ENCODE results near the gene HPGD. TPM values are rescaled to one million over a fixed set of nuclear protein-coding genes. Genes with fewer than 3 reads are reported as not detected.
A peak's percentile ranks its signal among the peaks of the same experiment; 100 is the strongest.

Gene HPGD
- total and polyA plus RNA-seq, 9 of the 15 experiments (the other 6 are each of a cell fraction or from before 2014, with no cell fraction given) = 2.3 to 8.6 (median 4.8) TPM

DNA sequence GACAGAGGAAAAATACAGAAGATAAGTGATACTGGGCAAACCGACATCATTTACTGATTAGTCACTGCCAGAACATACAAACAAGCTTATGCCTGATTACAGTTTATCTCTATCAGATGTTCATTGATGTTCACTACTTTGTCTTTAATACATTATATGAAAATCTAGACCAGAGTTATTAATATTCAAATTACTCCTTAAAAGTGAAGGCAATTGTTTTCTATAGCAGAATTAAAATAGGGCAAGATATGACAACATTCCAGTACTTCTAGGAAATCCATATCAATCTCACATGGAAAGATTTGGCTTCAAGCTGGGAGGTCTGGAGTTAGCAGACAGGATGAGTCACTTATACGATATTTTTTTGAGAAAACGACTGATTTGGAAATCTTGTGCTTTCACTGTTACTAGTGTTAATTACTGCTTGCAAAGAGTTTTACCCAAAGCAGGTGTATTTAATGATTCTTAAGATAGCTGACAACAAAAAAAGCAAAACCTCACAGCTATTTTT lies 31.8 kb downstream of the HPGD start:
- ATAC-seq = no peak
- Histone ChIP-seq H3K9ac (ENCODE audit: insufficient read depth in 1 of 2, low read depth in 2 of 2, low read length in 2 of 2) (no peak overlapping the region), H2AFZ (ENCODE audit: low read depth, low read length) (no peak overlapping the region), H4K20me1 (replicated peaks; ENCODE audit: control insufficient read depth, insufficient read depth, low read length) (no peaks in the 10 kb centered on the region), H3K9me3 (replicated peaks; ENCODE audit: control insufficient read depth, insufficient read depth, low read depth, low read length) (no peaks in the 10 kb centered on the region), H3K4me1 (replicated peaks in 1 of 2; ENCODE audit: control insufficient read depth in 2 of 2, insufficient read depth in 2 of 2, low read length in 2 of 2) (no peaks in the 10 kb centered on the region), H3K4me2 (ENCODE audit: insufficient read depth, low read length) (no peak overlapping the region), H3K27me3 (ENCODE audit: control insufficient read depth in 2 of 2, insufficient read depth in 2 of 2, low read length in 2 of 2) (no peaks in the 10 kb centered on the region), H3K27ac (ENCODE audit: extremely low read depth, low read depth, low read length) (no peak overlapping the region), H3K79me2 (ENCODE audit: control insufficient read depth, insufficient read depth, low read length) (no peaks in the 10 kb centered on the region), H3K9me1 (ENCODE audit: control insufficient read depth, insufficient read depth, low read length) (no peaks in the 10 kb centered on the region), H3K36me3 (ENCODE audit: control insufficient read depth, insufficient read depth, low read length) (no peaks in the 10 kb centered on the region), H3K4me3 (no peak overlapping the region)
- POLR2A ChIA-PET = interaction anchor here (0.8 to 1.2 kb wide), 2 partner anchors 15 to 17 kb away, joined by 3 read pairs; no protein-coding TSS in a partner anchor
- in situ Hi-C loops (cut with MboI) (no loop called here), intact Hi-C loops (cut with micrococcal nuclease) (no loop called here)
- WGBS (ENCODE audit: insufficient coverage, low coverage, missing lambda C conversion rate) = 2% methylated on average over 3 of the region's 3 CpGs
- CTCF ChIA-PET (ENCODE audit: low intra/inter-chr PET ratio) = no interaction called here
- no peak for FAIRE-seq
- DNase-seq (ENCODE audit: extremely low read depth in 1 of 4, low spot score in 3 of 4) = peak in 1 of 4 experiments; percentile 10
- no TSS peak for BruUV-seq (replicated peaks)
- TF ChIP-seq FOXP1 (CRISPR knock-in tag; IDR thresholded peaks at IDR 0.05) (no peak), ATF1 (CRISPR knock-in tag; IDR thresholded peaks at IDR 0.05) (no peak), ATF1 (tag; IDR thresholded peaks at IDR 0.05) (no peak), ZNF584 (CRISPR knock-in tag; IDR thresholded peaks at IDR 0.05; ENCODE audit: low read depth) (no peak), SMARCE1 (IDR thresholded peaks at IDR 0.05) (peak; percentile 57; the same call in 1 of the 2 replicates), NFXL1 (CRISPR knock-in tag; IDR thresholded peaks at IDR 0.05) (no peak), FOSL1 (tag; conservative IDR thresholded peaks at IDR 0.05) (peak; percentile 93), SRSF9 (IDR thresholded peaks at IDR 0.05; ENCODE audit: borderline replicate concordance, low read depth, low read length) (no peak), SMARCA4 (IDR thresholded peaks at IDR 0.05) (peak; percentile 60; the same call in 1 of the 2 replicates), NR3C1 (CRISPR knock-in tag; IDR thresholded peaks at IDR 0.05) (no peak), POLR2AphosphoS5 (IDR thresholded peaks at IDR 0.05; ENCODE audit: control insufficient read depth, insufficient read depth, low read depth, low read length) (no peak), CBFA2T3 (IDR thresholded peaks at IDR 0.05) (peak; percentile 30; the same call in 1 of the 2 replicates), ZNF224 (CRISPR knock-in tag; IDR thresholded peaks at IDR 0.05) (no peak)
- TF ChIP-seq, protein P1, sequence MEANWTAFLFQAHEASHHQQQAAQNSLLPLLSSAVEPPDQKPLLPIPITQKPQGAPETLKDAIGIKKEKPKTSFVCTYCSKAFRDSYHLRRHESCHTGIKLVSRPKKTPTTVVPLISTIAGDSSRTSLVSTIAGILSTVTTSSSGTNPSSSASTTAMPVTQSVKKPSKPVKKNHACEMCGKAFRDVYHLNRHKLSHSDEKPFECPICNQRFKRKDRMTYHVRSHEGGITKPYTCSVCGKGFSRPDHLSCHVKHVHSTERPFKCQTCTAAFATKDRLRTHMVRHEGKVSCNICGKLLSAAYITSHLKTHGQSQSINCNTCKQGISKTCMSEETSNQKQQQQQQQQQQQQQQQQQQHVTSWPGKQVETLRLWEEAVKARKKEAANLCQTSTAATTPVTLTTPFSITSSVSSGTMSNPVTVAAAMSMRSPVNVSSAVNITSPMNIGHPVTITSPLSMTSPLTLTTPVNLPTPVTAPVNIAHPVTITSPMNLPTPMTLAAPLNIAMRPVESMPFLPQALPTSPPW (CRISPR knock-in tag; IDR thresholded peaks at IDR 0.05) = no peak
- TF ChIP-seq, protein P2, sequence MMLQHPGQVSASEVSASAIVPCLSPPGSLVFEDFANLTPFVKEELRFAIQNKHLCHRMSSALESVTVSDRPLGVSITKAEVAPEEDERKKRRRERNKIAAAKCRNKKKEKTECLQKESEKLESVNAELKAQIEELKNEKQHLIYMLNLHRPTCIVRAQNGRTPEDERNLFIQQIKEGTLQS (IDR thresholded peaks at IDR 0.05) = peak; percentile 60; the same call in 1 of the 2 replicates
- TF ChIP-seq, protein P2 (CRISPR knock-in tag; conservative IDR thresholded peaks at IDR 0.05) = no peak
- TF ChIP-seq, protein P3, sequence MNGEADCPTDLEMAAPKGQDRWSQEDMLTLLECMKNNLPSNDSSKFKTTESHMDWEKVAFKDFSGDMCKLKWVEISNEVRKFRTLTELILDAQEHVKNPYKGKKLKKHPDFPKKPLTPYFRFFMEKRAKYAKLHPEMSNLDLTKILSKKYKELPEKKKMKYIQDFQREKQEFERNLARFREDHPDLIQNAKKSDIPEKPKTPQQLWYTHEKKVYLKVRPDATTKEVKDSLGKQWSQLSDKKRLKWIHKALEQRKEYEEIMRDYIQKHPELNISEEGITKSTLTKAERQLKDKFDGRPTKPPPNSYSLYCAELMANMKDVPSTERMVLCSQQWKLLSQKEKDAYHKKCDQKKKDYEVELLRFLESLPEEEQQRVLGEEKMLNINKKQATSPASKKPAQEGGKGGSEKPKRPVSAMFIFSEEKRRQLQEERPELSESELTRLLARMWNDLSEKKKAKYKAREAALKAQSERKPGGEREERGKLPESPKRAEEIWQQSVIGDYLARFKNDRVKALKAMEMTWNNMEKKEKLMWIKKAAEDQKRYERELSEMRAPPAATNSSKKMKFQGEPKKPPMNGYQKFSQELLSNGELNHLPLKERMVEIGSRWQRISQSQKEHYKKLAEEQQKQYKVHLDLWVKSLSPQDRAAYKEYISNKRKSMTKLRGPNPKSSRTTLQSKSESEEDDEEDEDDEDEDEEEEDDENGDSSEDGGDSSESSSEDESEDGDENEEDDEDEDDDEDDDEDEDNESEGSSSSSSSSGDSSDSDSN (IDR thresholded peaks at IDR 0.05; ENCODE audit: borderline replicate concordance in 1 of 2, low read depth in 2 of 2, low read length in 2 of 2) = no peak
- TF ChIP-seq, protein P4, sequence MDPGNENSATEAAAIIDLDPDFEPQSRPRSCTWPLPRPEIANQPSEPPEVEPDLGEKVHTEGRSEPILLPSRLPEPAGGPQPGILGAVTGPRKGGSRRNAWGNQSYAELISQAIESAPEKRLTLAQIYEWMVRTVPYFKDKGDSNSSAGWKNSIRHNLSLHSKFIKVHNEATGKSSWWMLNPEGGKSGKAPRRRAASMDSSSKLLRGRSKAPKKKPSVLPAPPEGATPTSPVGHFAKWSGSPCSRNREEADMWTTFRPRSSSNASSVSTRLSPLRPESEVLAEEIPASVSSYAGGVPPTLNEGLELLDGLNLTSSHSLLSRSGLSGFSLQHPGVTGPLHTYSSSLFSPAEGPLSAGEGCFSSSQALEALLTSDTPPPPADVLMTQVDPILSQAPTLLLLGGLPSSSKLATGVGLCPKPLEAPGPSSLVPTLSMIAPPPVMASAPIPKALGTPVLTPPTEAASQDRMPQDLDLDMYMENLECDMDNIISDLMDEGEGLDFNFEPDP (CRISPR knock-in tag; IDR thresholded peaks at IDR 0.05) = no peak
